Peyer's patch (tissue), 4 donors: ENCODE data around the gene ZXDC. TPM values are rescaled to one million over a fixed set of nuclear protein-coding genes. Genes with fewer than 3 reads are reported as not detected.
A peak's percentile ranks its signal among the peaks of the same experiment; 100 is the strongest.

ENCODE experiments used
- DNase-seq, 3 donors: peaks; one replicate each; pipeline ENCODE4 v3.0.0-alpha.2; 2017 to 2019
- H3K27ac ChIP-seq, 4 donors: fragments of 200-600 bp; sonication (generic); one replicate each; pipeline ENCODE4 v1.5.1; 2016 to 2019
- H3K27me3 ChIP-seq, 2 donors: fragments of 200-600 bp; sonication (generic); one replicate each; pipeline ENCODE4 v1.5.1; 2019
- H3K36me3 ChIP-seq, 3 donors: fragments of 200-600 bp; sonication (generic); one replicate each; pipeline ENCODE4 v1.5.1; 2016 to 2019
- H3K4me1 ChIP-seq, 4 donors: fragments of 200-600 bp; sonication (generic); one replicate each; pipeline ENCODE4 v1.5.1; 2016 to 2019
- H3K4me3 ChIP-seq, 4 donors: fragments of 200-600 bp; sonication (generic); 1 replicate in 3 of 4; 2 replicates in 1 of 4; pipeline ENCODE4 v1.5.1; 2016 to 2019; ENCODE audit warnings: mild to moderate bottlenecking in 1 of 4
- H3K9me3 ChIP-seq, 4 donors: fragments of 200-600 bp; sonication (generic); one replicate each; pipeline ENCODE4 v1.5.1; 2016 to 2019; ENCODE audit warnings: mild to moderate bottlenecking in 1 of 4
- POLR2A ChIP-seq, 2 donors: fragments of 450-650 bp; IDR thresholded peaks; one replicate each; pipeline ENCODE4 v1.5.1; 2017; ENCODE audit warnings: antibody characterized with exemption in 2 of 2, mild to moderate bottlenecking in 2 of 2, moderate library complexity in 2 of 2
- total RNA-seq, 4 donors: library from RNA; depleted of rRNA; stranded (reverse); fragments of >200 nt; gene quantifications; one replicate each; pipeline ENCODE4 v1.1.0, GENCODE V29; 2016
- TF ChIP-seq, protein P1 (sequence below), 6 experiments: fragments of 450-650 bp in 4 of 6; fragments of 200-600 bp in 2 of 6; sonication (generic) in 1 of 6; IDR thresholded peaks; one replicate each; pipeline ENCODE4 v1.5.1; 2017 to 2019; ENCODE audit warnings: antibody characterized with exemption in 6 of 6, mild to moderate bottlenecking in 3 of 6, moderate library complexity in 1 of 6

Gene ZXDC
- total RNA-seq, 4 donors from 2014 or later, result 44.1 to 99.8 (median 67.5) TPM

DNA sequence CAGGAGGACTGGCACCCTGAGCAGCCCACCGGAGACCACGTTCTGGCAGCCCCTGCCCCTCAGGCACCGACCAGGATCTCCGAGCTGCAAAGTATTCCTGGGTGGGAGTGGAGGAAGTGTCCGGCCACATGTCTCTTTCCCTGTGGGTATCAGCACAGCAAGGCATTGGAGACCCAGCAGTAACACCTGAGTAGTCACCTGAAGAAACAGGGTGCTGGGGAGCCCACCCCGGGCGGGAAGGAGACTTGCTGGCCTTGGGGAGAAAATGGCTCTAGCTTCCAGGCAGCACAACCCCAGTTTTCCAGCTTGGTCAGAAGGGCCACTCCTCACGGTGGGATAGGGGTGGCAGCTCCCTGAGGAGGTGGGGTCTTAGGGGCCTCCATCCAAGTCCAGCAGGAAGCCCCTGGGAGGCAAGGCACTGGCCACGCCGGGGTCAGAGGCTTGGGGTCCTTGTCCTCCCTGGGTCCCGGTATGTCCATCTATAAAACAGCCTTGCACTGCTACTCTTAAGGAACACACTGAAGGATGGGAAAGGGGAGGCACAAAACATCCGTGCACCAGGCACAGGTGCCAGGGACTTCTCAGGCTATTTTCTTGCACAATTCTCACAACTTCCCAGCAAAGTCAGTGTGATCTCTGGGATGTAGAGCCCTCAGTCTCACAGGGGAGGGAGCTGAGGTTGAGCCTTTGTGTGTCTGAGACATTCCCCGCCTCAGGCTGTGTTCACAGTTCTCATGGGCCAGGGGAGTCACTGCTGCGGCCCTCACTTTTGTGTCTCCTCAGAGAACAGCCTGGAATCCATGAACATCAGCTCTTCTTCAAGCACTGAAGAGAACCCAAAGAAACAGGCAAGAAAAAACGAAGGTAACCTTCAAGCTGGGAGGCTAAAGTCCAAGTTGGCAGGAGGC lies 69.0 kb downstream of the ZXDC start:
- TF ChIP-seq, protein P1, sequence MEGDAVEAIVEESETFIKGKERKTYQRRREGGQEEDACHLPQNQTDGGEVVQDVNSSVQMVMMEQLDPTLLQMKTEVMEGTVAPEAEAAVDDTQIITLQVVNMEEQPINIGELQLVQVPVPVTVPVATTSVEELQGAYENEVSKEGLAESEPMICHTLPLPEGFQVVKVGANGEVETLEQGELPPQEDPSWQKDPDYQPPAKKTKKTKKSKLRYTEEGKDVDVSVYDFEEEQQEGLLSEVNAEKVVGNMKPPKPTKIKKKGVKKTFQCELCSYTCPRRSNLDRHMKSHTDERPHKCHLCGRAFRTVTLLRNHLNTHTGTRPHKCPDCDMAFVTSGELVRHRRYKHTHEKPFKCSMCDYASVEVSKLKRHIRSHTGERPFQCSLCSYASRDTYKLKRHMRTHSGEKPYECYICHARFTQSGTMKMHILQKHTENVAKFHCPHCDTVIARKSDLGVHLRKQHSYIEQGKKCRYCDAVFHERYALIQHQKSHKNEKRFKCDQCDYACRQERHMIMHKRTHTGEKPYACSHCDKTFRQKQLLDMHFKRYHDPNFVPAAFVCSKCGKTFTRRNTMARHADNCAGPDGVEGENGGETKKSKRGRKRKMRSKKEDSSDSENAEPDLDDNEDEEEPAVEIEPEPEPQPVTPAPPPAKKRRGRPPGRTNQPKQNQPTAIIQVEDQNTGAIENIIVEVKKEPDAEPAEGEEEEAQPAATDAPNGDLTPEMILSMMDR (IDR thresholded peaks at IDR 0.05), result no peak
- no peak for TF ChIP-seq POLR2A (IDR thresholded peaks at IDR 0.05)

DNA sequence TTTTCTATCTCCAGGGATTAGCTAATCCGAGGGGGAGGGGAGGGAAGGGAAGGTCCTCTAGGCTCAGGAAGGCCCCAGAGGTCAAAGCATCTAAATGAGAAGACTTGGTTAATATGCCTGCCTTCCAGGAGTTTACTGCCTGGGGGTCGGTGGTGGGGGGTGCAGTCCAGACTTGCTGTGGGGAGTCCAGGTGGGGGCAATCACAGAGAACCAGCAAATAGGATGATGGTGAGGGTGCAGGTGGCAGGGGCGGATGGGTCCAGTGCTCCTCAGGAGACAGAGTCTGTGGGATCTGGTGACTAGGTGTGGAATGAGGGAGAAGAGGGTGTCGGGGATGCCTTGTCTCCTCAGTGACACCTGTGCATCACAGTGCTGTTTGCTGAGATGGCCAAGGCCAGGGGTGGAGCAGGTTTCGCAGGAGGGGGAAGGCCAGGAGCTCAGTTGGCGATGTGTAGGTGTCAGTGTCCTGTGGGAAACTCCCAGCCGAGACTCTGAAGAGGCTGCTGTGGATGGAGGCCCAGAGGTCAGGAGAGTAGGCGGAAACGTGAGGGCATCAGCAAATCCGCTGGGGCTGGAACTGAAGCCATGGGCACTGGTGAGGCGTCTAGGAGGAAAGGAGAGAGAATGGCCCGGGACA lies 72.9 kb downstream of the ZXDC start:
- peak in 1 of 3 donors; percentile 38 for DNase-seq
- TF ChIP-seq POLR2A (IDR thresholded peaks at IDR 0.05), result no peak
- TF ChIP-seq, protein P1 (IDR thresholded peaks at IDR 0.05), result no peak
- Histone ChIP-seq H3K36me3 (no peaks in the 10 kb centered on the region), H3K4me3 (no peak overlapping the region), H3K27ac (no peak overlapping the region), H3K27me3 (no peaks in the 10 kb centered on the region), H3K9me3 (no peaks in the 10 kb centered on the region), H3K4me1 (no peaks in the 10 kb centered on the region)

More for the DNA sequence above, 69.0 kb downstream of the ZXDC start:
- no peaks in the 10 kb centered on the region for H3K9me3 ChIP-seq
- no peaks in the 10 kb centered on the region for H3K27me3 ChIP-seq
- no peaks in the 10 kb centered on the region for H3K4me1 ChIP-seq
- H3K4me3 ChIP-seq, result no peak overlapping the region
- no peak overlapping the region for H3K27ac ChIP-seq
- no peak for DNase-seq
- no peaks in the 10 kb centered on the region for H3K36me3 ChIP-seq

DNA sequence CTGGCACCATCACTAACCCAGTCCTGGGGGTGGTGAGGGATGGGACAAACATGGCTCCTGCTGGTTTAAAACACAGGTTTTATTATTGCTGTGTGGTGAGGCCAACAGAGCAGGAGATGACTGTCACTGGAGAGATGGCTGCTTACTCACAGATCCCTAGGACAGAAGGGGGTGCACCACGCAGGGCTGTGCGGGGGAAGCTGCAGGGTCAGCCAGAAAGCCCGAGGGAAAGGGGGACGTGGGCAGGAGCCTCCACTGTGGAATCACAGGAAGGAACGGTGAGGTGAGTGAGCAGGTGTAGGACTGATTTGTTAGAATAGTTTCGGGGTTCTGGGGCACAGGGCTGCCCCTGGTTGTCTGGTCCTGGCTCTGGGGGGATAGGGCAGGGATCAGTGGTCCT lies 73.5 kb downstream of the ZXDC start:
- no peaks in the 10 kb centered on the region for H3K36me3 ChIP-seq
- H3K27me3 ChIP-seq, result no peaks in the 10 kb centered on the region
- TF ChIP-seq POLR2A (IDR thresholded peaks at IDR 0.05), result no peak
- TF ChIP-seq, protein P1 (IDR thresholded peaks at IDR 0.05), result no peak
- H3K4me1 ChIP-seq, result no peaks in the 10 kb centered on the region
- no peak for DNase-seq
- H3K9me3 ChIP-seq, result no peaks in the 10 kb centered on the region
- H3K4me3 ChIP-seq, result no peak overlapping the region
- H3K27ac ChIP-seq, result no peak overlapping the region

DNA sequence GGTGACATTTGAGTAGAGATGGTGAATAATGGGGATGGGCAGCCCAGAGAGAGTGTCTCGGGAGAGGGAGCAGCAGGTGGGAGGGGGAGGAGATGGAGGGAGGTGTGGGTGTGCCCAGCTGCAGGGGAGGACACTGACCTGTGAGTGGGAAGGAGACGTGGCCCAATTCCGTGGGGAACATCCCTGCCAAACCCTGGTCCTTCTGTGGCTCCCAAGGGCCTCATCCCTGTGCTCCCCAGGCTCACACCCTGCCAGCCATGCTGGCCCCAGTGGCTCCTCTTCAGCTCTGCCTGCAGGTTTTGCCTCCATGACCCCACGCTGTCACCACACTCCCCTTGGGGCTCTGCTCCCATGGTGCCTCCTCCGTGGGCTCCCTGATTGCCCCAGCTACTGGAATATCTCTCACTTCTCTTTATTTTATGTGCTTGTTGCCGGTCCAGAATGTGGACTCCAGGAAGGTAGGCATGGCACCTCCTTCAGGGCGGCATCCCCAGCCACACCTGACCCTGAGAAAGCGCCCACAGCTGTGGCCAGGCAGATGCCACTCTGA lies 74.0 kb downstream of the ZXDC start:
- no peak overlapping the region for H3K4me3 ChIP-seq
- TF ChIP-seq, protein P1 (IDR thresholded peaks at IDR 0.05), result no peak
- TF ChIP-seq POLR2A (IDR thresholded peaks at IDR 0.05), result no peak
- DNase-seq, result no peak
- H3K9me3 ChIP-seq, result no peaks in the 10 kb centered on the region
- no peaks in the 10 kb centered on the region for H3K27me3 ChIP-seq
- no peak overlapping the region for H3K27ac ChIP-seq
- no peaks in the 10 kb centered on the region for H3K4me1 ChIP-seq
- H3K36me3 ChIP-seq, result no peaks in the 10 kb centered on the region

DNA sequence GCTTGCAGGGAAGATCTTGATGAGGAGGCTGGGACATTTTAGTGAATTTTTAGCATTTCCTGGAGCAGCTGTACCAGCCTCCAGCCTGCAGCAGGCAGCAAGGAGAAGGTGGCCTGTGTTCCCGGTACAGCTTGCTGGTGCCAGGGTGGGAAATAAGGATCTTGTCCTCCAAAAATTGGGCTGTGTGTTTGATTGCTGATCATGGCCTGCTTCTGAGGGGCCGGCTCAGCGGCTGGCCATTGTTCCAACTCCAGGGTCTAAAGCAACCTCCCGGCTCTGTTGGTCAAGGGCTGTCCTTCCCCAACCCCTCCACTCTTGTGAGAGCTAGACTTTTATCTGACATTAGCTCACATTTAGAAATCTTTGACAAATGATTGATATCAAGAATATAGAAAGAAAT lies 75.9 kb downstream of the ZXDC start:
- H3K4me3 ChIP-seq, result no peak overlapping the region
- TF ChIP-seq POLR2A (IDR thresholded peaks at IDR 0.05), result no peak
- DNase-seq, result no peak
- no peaks in the 10 kb centered on the region for H3K9me3 ChIP-seq
- H3K27ac ChIP-seq, result no peak overlapping the region
- H3K36me3 ChIP-seq, result no peaks in the 10 kb centered on the region
- no peaks in the 10 kb centered on the region for H3K27me3 ChIP-seq
- H3K4me1 ChIP-seq, result no peaks in the 10 kb centered on the region

DNA sequence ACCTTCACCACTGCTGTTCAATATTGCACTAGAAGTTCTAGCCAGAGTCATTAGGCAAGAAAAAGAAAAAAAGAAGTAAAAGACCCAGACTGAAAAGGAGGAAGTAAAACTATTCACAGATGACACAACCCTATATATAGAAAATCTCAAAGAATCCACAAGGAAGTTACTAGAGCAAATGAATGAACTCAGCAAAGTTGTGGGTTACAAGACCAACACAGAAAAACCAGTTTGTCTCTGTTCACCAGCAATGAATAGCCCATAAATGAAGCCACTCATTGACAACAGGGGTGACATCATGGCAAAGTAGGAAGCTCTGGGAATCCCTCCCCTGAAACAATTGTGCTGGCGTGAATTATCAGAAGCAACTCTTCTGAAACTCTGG lies 76.3 kb downstream of the ZXDC start:
- Histone ChIP-seq H3K36me3 (no peaks in the 10 kb centered on the region), H3K4me3 (no peak overlapping the region), H3K27ac (no peak overlapping the region), H3K9me3 (no peaks in the 10 kb centered on the region), H3K27me3 (no peaks in the 10 kb centered on the region), H3K4me1 (no peaks in the 10 kb centered on the region)
- TF ChIP-seq, protein P1 (IDR thresholded peaks at IDR 0.05), result no peak
- TF ChIP-seq POLR2A (IDR thresholded peaks at IDR 0.05), result no peak
- no peak for DNase-seq
